CD4-positive, alpha-beta T cell treated with Interleukin-15 for 4 hours (primary cell): ENCODE measurements around the gene TCF4.

Source experiments
- DNase-seq: peaks from one replicate; pipeline ENCODE4 v3.0.0-alpha.2; 2020; ENCODE audit warnings: low spot score

TCF4 gene

GRCh38 chr18:55256226-55256928 lies 331.6 kb downstream of the TCF4 start:
- DNase-seq = no peak

GRCh38 chr18:55253814-55254213 lies 334.2 kb downstream of the TCF4 start:
- DNase-seq = no peak

DNA sequence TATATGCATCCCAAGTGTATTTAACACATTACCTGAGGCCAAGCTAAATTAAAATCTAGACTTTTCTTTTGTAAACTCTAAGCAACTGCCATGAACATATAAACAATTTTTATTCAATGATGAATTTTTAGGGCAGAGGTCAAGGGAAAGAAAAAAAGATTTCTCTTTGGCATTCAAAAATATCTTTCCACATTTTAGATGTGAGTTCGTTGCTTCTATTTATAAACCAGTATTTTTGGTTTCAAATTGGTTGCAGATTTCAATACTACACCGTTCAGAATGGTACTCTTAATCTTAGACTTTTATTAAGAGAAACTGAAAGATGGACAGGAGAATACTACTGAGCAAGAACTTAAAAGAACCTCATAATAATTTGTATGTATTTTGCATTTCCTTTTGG lies 335.1 kb downstream of the TCF4 start:
- no peak for DNase-seq

DNA sequence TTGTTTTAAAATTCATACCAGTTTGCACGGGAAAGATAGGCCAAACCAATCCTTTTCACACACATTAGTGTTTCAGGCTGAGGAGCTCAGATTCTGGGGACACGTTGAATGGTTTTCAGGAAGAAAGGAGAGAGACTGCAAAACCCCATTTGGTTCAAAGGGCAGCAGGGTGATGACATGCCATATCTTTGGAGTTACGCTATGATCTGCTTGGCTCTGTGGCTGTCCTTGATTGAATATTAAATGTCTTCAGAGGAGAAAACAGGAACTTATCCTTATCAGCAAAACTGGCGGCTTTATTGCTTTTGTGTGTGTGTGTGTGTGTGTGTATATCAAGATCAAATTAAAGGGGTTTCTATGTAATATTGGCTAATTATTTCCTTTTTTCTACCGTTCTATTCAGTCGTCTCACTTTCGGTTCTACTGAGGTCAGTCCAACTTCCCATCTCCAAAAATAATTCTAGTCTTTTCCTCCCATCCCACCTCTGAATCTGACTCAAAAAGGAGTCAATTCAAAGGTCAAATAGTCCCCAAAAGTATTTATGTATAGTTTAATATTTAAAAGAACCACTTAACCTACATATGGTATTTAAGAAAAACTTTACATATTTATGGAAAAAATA lies 335.8 kb downstream of the TCF4 start:
- DNase-seq = no peak

DNA sequence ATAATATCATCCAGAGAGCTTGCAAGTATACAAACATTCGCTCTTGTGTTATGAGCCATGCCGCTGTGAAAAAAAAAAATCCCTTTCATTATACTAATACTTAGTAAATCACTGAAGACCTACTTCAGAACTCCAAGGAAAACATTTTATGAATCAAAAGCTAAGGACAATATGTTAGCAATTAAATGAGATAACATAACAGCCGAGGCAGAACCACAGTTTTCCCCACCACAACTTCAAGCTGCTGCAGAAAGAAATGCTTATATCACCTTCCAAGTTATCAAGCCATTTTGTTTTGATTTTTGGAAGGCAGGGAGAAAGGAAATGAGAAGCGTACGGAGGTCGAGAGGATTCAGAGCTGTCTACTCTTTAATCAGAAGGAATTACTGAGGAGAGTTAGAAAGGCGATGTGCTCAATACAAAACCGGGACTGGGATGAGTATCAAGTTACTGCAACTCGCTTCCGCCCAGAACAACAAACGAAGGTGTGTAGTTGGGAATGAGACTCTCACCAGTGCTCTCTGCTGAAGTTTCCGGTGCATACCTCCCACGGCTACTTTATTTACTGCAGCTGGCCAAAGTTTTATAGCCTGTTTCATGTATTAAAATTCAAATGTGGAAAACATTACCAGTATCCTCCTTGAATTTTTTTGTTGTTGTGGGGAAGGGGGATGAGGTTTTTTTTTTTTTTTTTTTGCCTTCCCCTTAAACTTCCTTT lies 336.6 kb downstream of the TCF4 start:
- no peak for DNase-seq

DNA sequence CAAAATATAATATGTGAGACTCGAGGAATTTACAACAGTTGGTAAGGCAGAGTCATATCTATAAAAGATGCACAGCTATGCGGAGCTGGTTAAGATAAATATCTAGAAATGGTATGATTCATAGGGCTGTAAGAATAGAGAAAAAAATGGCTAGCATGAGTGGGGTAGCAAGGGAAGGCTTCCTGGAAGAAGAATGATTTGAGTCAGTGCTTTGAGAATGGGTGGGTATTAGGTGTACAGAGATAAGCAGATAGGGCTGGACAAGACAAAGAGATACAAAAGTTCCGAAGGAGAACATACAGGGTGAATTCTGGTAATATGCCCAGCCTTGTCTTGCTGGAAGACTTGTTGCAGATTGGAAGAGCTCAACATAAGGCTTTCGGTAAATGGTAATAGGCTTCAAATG lies 337.2 kb downstream of the TCF4 start:
- DNase-seq = no peak

DNA sequence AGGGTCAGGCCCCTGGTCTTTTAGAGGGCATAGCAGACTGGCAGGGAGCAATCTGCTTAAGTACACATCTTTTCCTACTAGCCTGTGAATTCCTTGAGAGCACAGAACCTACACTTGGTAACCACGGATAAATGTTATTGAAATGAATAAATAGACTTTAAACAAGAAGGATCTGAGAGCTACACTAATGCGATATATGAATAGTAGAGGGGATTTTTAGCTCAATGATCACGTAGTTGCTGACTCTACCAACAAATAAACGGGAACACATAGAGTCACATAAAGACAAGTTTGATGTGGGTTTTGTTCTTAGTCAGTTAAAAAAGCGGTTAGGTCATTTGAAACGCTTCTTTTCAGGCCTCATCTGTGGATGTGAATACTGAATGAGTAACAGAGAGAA lies 338.4 kb downstream of the TCF4 start:
- no peak for DNase-seq

DNA sequence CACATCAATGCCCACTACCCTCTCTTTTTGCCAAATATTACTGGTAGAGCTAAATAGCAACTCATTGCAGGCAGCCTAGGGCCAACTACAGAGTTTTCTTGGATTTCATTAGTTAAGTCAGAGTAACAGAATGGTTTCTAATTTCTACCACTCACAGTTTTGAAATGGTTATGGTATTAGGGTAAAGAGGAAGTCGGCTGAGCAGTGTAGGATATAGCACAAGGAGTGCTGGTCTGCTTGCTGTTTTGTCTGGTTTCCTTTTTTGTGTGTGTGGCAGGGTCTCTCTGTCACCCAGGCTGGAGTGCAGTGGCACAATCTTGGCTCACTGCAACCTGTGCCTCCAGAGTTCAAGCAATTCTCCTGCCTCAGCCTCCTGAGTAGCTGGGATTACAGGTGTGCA lies 339.5 kb downstream of the TCF4 start:
- DNase-seq = no peak

- DNase-seq = no peak
Measured at GRCh38 chr18:55247032-55247431, 341.0 kb downstream of the TCF4 start.

- DNase-seq = no peak
Measured at GRCh38 chr18:55246278-55246677, 341.7 kb downstream of the TCF4 start.

- no peak for DNase-seq
Measured at GRCh38 chr18:55245211-55245614, 342.8 kb downstream of the TCF4 start.

- no peak for DNase-seq
Measured at GRCh38 chr18:55244546-55244945, 343.4 kb downstream of the TCF4 start.

GRCh38 chr18:55243857-55244256 lies 344.1 kb downstream of the TCF4 start:
- no peak for DNase-seq

DNA sequence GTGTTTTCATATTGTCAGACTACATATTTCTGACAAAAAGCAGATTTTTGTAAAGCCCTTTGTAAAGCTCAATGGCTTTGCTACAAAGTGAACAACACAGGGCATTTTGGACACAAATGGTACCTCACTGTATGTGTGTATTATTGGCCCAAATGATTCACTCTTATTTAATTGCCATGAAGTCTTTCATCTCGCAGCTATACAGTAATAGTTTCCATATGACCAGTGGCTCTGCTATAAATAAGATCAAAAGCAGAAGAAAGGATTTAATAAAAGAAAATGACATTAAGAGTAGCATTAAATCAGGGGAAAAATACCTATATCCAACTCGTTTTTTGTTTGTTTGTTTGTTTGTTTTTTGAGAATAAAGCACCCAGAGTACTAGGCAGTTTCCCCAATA lies 344.7 kb downstream of the TCF4 start:
- DNase-seq = no peak

DNA sequence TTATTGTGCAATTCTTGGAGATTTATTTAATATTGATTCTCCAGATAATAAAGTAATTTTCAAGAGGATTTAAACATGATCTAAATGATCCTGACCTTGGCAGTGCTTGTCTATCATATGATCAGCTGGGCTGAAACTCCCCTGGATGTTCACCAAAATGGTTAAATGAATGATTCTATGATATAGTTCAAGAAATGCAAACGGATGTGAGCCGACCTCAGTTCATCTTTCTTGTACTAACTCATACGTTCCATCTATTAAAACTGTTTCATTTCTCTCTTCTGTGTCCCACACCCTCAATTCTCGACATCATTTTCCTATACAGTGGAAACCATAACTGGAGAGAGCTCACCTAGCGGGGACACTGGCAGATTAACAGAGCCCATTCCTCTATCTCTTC lies 347.0 kb downstream of the TCF4 start:
- DNase-seq = no peak

GRCh38 chr18:55239740-55240139 lies 348.3 kb downstream of the TCF4 start:
- no peak for DNase-seq

- no peak for DNase-seq
Measured at GRCh38 chr18:55237660-55238059, 350.3 kb downstream of the TCF4 start.

- DNase-seq = no peak
Measured at GRCh38 chr18:55236150-55236931, 351.7 kb downstream of the TCF4 start.

DNA sequence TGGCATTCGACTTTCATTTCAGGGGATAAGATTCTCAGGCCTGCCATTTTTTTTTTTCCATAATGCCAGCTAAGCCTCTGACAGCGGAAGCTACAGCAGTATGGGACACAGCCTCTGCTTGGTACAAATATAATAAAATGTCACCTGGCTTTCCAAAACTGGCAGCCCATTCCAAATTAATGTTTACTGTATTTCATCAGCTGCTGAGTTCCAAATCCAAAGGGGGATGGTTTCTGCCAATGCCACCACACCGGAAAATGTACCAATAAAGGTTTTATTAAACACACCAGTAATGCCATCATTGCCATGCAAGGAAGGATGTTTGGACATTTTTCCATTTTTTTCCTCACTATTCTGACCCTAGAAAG lies 352.9 kb downstream of the TCF4 start:
- DNase-seq = no peak

GRCh38 chr18:55234366-55235093 lies 353.5 kb downstream of the TCF4 start:
- DNase-seq = peak; percentile 13

DNA sequence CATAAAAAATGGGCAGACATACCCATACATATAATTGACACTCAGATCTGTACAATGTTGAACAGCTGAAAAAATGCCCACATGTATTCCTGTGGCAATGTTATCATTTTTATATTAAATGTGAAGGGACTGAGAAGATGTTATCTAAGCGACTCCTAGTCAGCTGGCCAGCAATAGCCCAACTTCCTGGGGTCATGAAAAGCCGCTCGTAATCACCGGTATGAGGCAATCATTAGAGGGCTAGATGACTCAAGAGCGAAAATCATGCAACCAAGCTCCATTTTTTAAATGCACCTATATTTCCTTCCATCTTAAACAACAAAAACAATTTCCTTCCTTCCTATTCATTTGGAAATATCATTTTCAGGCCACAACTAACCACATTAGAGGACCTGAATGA lies 354.1 kb downstream of the TCF4 start:
- DNase-seq = no peak

DNA sequence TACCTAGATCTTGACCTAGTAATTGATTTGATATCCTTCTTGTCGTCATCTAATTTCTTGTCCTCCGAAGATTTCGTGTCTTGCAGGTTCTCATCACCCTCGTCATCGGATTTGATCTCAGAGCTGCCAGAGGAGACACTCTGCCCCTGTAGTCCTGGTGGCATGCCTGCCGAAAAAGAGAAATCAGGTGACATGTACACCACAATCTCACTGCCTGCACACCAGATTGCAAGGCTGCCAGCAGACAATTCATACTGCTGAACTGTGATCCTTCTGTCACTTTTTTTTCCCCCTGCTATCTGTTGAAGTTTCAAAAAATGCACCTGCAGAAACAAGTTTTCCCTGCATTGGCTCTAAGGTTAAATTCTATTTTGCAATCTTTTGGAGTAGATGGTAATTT lies 355.5 kb downstream of the TCF4 start:
- no peak for DNase-seq
